ENCODE data around the gene PEMT. TPM values are rescaled to one million over a fixed set of nuclear protein-coding genes. Genes with fewer than 3 reads are reported as not detected.
"Not testable (repeated sequence)": the region's sequence is repeated elsewhere in the genome, so short reads cannot be mapped to it uniquely, and the experiment has no call there.

PEMT gene
- total RNA-seq, 2 experiments from 2014 or later, result 11.4 to 12.0 TPM

DNA sequence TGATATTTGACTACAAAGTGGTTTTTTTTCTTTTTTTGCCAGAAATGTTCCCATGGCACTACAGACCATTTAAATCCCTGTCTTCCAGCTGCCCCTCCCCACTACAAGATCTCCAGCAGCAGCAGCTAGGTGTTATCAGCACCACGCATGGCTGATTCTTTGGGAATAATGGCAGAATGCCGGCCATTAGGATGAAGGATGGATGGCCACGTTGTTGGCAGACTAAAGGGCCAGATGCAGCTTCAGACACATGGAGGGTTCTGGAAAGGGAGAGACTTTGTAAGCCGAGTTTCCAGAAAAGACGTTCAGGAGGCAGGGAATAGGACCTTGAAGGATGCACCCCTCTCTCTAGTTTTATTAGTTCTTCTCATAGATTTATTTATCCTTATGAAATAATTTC lies 125.0 kb downstream of the PEMT start:
- Mint-ChIP-seq H3K27ac (no peak overlapping the region), H3K9me3 (no peaks in the 10 kb centered on the region), H3K4me1 (ENCODE audit: low read depth) (no peaks in the 10 kb centered on the region), H3K27me3 (peaks cover 12% of the 10 kb centered on the region), H3K4me3 (no peak overlapping the region), H3K36me3 (ENCODE audit: low read depth) (no peaks in the 10 kb centered on the region)
- no peaks in the 10 kb centered on the region for H3K4me1 ChIP-seq (ENCODE audit: insufficient read depth, low read length)
- H3K27ac ChIP-seq (ENCODE audit: low read depth in 1 of 2, low read length in 2 of 2), result no peak overlapping the region
- ATAC-seq (ENCODE audit: poor library complexity) (no peak), DNase-seq (no peak)
- CTCF ChIA-PET, result no interaction called here
- no peak overlapping the region for H3K4me3 ChIP-seq (ENCODE audit: low read length)
- POLR2A ChIA-PET, result no interaction called here
- H3K36me3 ChIP-seq (ENCODE audit: insufficient read depth, low read length), result no peaks in the 10 kb centered on the region
- H3K9me3 ChIP-seq (ENCODE audit: control insufficient read depth in 1 of 2, insufficient read depth in 1 of 2, low read length in 2 of 2), result no peaks in the 10 kb centered on the region
- TF ChIP-seq, protein P1, sequence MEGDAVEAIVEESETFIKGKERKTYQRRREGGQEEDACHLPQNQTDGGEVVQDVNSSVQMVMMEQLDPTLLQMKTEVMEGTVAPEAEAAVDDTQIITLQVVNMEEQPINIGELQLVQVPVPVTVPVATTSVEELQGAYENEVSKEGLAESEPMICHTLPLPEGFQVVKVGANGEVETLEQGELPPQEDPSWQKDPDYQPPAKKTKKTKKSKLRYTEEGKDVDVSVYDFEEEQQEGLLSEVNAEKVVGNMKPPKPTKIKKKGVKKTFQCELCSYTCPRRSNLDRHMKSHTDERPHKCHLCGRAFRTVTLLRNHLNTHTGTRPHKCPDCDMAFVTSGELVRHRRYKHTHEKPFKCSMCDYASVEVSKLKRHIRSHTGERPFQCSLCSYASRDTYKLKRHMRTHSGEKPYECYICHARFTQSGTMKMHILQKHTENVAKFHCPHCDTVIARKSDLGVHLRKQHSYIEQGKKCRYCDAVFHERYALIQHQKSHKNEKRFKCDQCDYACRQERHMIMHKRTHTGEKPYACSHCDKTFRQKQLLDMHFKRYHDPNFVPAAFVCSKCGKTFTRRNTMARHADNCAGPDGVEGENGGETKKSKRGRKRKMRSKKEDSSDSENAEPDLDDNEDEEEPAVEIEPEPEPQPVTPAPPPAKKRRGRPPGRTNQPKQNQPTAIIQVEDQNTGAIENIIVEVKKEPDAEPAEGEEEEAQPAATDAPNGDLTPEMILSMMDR (IDR thresholded peaks at IDR 0.05), result no peak
- intact Hi-C loops (cut with DNase I, micrococcal nuclease), result no loop called here
- H3K27me3 ChIP-seq (ENCODE audit: control insufficient read depth in 1 of 2, insufficient read depth in 2 of 2, low read length in 2 of 2), result peaks cover 8 to 9% of the 10 kb centered on the region in 2 experiments

- H3K27ac Mint-ChIP-seq; H3K4me3 ChIP-seq (ENCODE audit: low read length); H3K9me3 Mint-ChIP-seq; DNase-seq; H3K36me3 Mint-ChIP-seq (ENCODE audit: low read depth); H3K27me3 ChIP-seq (ENCODE audit: control insufficient read depth in 1 of 2, insufficient read depth in 2 of 2, low read length in 2 of 2); ATAC-seq (ENCODE audit: poor library complexity); POLR2A ChIA-PET; H3K27ac ChIP-seq (ENCODE audit: low read depth in 1 of 2, low read length in 2 of 2); CTCF ChIA-PET; H3K4me3 Mint-ChIP-seq; H3K4me1 Mint-ChIP-seq (ENCODE audit: low read depth); intact Hi-C loops (cut with DNase I, micrococcal nuclease); H3K9me3 ChIP-seq (ENCODE audit: control insufficient read depth in 1 of 2, insufficient read depth in 1 of 2, low read length in 2 of 2); H3K36me3 ChIP-seq (ENCODE audit: insufficient read depth, low read length); H3K4me1 ChIP-seq (ENCODE audit: insufficient read depth, low read length): not testable (repeated sequence)
- H3K27me3 Mint-ChIP-seq, result peaks cover 12% of the 10 kb centered on the region
Observed at GRCh38 chr17:17465878-17466277, 125.6 kb downstream of the PEMT start.

DNA sequence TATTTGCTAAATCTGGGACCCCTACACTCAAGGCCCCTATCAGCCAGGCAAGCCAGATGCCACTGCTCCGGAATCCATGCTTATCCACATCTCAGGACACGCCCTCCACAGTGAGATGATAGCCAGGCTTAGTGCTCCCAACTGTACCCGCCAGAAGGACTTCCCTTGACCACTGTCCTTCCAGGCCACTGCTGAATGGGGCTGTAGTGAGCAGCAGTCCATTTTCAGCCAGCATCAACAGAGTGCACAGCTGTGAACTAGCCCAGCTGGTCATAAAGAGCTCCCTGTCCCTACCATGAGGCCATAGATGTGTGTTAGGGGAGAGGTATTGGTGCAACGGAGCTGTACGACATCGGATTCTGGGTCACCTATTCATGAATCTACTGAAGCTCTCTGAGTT lies 127.7 kb downstream of the PEMT start:
- ChIA-PET POLR2A (no interaction called here), CTCF (no interaction called here)
- Histone ChIP-seq H3K4me1 (ENCODE audit: insufficient read depth, low read length) (no peaks in the 10 kb centered on the region), H3K27me3 (ENCODE audit: control insufficient read depth in 1 of 2, insufficient read depth in 2 of 2, low read length in 2 of 2) (peaks cover 0 to 2% of the 10 kb centered on the region in 2 experiments), H3K9me3 (ENCODE audit: control insufficient read depth in 1 of 2, insufficient read depth in 1 of 2, low read length in 2 of 2) (peaks cover 0 to 3% of the 10 kb centered on the region in 2 experiments), H3K36me3 (ENCODE audit: insufficient read depth, low read length) (no peaks in the 10 kb centered on the region), H3K27ac (ENCODE audit: low read depth in 1 of 2, low read length in 2 of 2) (no peak overlapping the region), H3K4me3 (ENCODE audit: low read length) (no peak overlapping the region)
- DNase-seq (no peak), ATAC-seq (ENCODE audit: poor library complexity) (no peak)
- intact Hi-C loops (cut with DNase I, micrococcal nuclease), result no loop called here
- H3K9me3 Mint-ChIP-seq, result peaks cover 3% of the 10 kb centered on the region
- H3K4me3 Mint-ChIP-seq, result no peak overlapping the region
- H3K4me1 Mint-ChIP-seq (ENCODE audit: low read depth), result no peaks in the 10 kb centered on the region
- H3K27me3 Mint-ChIP-seq, result peaks cover 12% of the 10 kb centered on the region
- H3K27ac Mint-ChIP-seq, result no peak overlapping the region
- TF ChIP-seq, protein P1 (IDR thresholded peaks at IDR 0.05), result no peak
- H3K36me3 Mint-ChIP-seq (ENCODE audit: low read depth), result no peaks in the 10 kb centered on the region

GRCh38 chr17:17462048-17462824 lies 129.3 kb downstream of the PEMT start:
- Histone ChIP-seq H3K36me3 (ENCODE audit: insufficient read depth, low read length) (no peaks in the 10 kb centered on the region), H3K27ac (ENCODE audit: low read depth in 1 of 2, low read length in 2 of 2) (no peak overlapping the region), H3K9me3 (ENCODE audit: control insufficient read depth in 1 of 2, insufficient read depth in 1 of 2, low read length in 2 of 2) (peaks cover 0 to 3% of the 10 kb centered on the region in 2 experiments), H3K4me1 (ENCODE audit: insufficient read depth, low read length) (no peaks in the 10 kb centered on the region), H3K27me3 (ENCODE audit: control insufficient read depth in 1 of 2, insufficient read depth in 2 of 2, low read length in 2 of 2) (no peaks in the 10 kb centered on the region), H3K4me3 (ENCODE audit: low read length) (no peak overlapping the region)
- Mint-ChIP-seq H3K27ac (no peak overlapping the region), H3K36me3 (ENCODE audit: low read depth) (no peaks in the 10 kb centered on the region), H3K4me3 (no peak overlapping the region), H3K9me3 (peaks cover 3% of the 10 kb centered on the region), H3K4me1 (ENCODE audit: low read depth) (no peaks in the 10 kb centered on the region), H3K27me3 (peaks cover 8% of the 10 kb centered on the region)
- intact Hi-C loops (cut with DNase I, micrococcal nuclease), result no loop called here
- no peak for DNase-seq
- CTCF ChIA-PET, result no interaction called here
- POLR2A ChIA-PET, result no interaction called here
- no peak for ATAC-seq (ENCODE audit: poor library complexity)
- TF ChIP-seq, protein P1 (IDR thresholded peaks at IDR 0.05), result no peak

Data from CD4-positive, alpha-beta T cell (primary cell).